Thyroid gland (tissue), 4 donors: ENCODE results near the gene ZER1.

Source experiments
- CTCF ChIP-seq, 6 experiments: fragments of 200-600 bp in 3 of 6; fragments of 450-650 bp in 3 of 6; sonication (generic) in 3 of 6; IDR thresholded peaks; one replicate each; pipeline ENCODE4 v1.5.1; 2016 to 2019; ENCODE audit warnings: antibody characterized with exemption in 6 of 6, mild to moderate bottlenecking in 2 of 6, inconsistent platforms in 1 of 6, moderate library complexity in 1 of 6
- POLR2A ChIP-seq, 2 donors: fragments of 450-650 bp; IDR thresholded peaks; one replicate each; pipeline ENCODE4 v1.6.1; 2017; ENCODE audit warnings: antibody characterized with exemption in 2 of 2, mild to moderate bottlenecking in 2 of 2, moderate library complexity in 1 of 2

GRCh38 chr9:128696923-128697707 is 74.6 kb downstream of the ZER1 start:
- TF ChIP-seq CTCF (IDR thresholded peaks at IDR 0.05), result no peak
- TF ChIP-seq POLR2A (IDR thresholded peaks at IDR 0.05), result no peak
